ENCODE data around the gene TSPEAR.

The TSPEAR gene

GRCh38 chr21:44547656-44548331 is 163.6 kb downstream of the TSPEAR start:
- DNase-seq (ENCODE audit: low read depth): no peak

- DNase-seq (ENCODE audit: low read depth): no peak
These were observed 166.8 kb downstream of the TSPEAR start for GRCh38 chr21:44544566-44544965.

GRCh38 chr21:44542716-44543115 is 168.7 kb downstream of the TSPEAR start:
- no peak for DNase-seq (ENCODE audit: low read depth)

- no peak for DNase-seq (ENCODE audit: low read depth)
These were observed 170.6 kb downstream of the TSPEAR start for GRCh38 chr21:44540741-44541288.

GRCh38 chr21:44539991-44540666 is 171.2 kb downstream of the TSPEAR start, which contains the start of gene KRTAP10-1:
Gene KRTAP10-1 (minus strand): TSS chr21:44540195. CDS start chr21:44540150, 45 bp downstream.
- DNase-seq (ENCODE audit: low read depth): no peak

GRCh38 chr21:44539046-44539445 is 172.3 kb downstream of the TSPEAR start:
- no peak for DNase-seq (ENCODE audit: low read depth)

- DNase-seq (ENCODE audit: low read depth): no peak
These were observed 173.2 kb downstream of the TSPEAR start for GRCh38 chr21:44537930-44538911.

- no peak for DNase-seq (ENCODE audit: low read depth)
These were observed 175.4 kb downstream of the TSPEAR start for GRCh38 chr21:44535963-44536362.

- no peak for DNase-seq (ENCODE audit: low read depth)
These were observed 176.7 kb downstream of the TSPEAR start for GRCh38 chr21:44534688-44535087.

- no peak for DNase-seq (ENCODE audit: low read depth)
These were observed 177.3 kb downstream of the TSPEAR start for GRCh38 chr21:44533891-44534627.

GRCh38 chr21:44533121-44533890 is 178.1 kb downstream of the TSPEAR start:
- no peak for DNase-seq (ENCODE audit: low read depth)

GRCh38 chr21:44532712-44533111 is 178.7 kb downstream of the TSPEAR start:
- DNase-seq (ENCODE audit: low read depth): no peak

GRCh38 chr21:44531606-44532564 is 179.5 kb downstream of the TSPEAR start:
- no peak for DNase-seq (ENCODE audit: low read depth)

- no peak for DNase-seq (ENCODE audit: low read depth)
These were observed 180.3 kb downstream of the TSPEAR start for GRCh38 chr21:44530903-44531605.

- no peak for DNase-seq (ENCODE audit: low read depth)
These were observed 181.0 kb downstream of the TSPEAR start for GRCh38 chr21:44530221-44530902.

GRCh38 chr21:44529503-44530125 is 181.8 kb downstream of the TSPEAR start:
- no peak for DNase-seq (ENCODE audit: low read depth)

- DNase-seq (ENCODE audit: low read depth): no peak
These were observed 182.4 kb downstream of the TSPEAR start for GRCh38 chr21:44529011-44529421.

GRCh38 chr21:44528634-44528995 is 182.8 kb downstream of the TSPEAR start:
- no peak for DNase-seq (ENCODE audit: low read depth)
